OCI-LY1 (cell line): ENCODE results near the gene RD3L.

ENCODE experiments used
- EZH2 ChIP-seq: fragments of 200-600 bp; sonication (generic), shearing (Covaris generic); IDR thresholded peaks from 2 replicates; pipeline ENCODE4 v1.8.0; 2017; ENCODE audit warnings: borderline replicate concordance, mixed run types, mild to moderate bottlenecking, antibody characterized with exemption, low read length, moderate library complexity, mixed read lengths
- TF ChIP-seq, protein P1 (sequence below): fragments of 200-600 bp; sonication (generic), shearing (Covaris generic); IDR thresholded peaks from 2 replicates; pipeline ENCODE4 v1.5.1; 2017; ENCODE audit warnings: mild to moderate bottlenecking, antibody characterized with exemption, low read length, moderate library complexity, mixed read lengths

DNA sequence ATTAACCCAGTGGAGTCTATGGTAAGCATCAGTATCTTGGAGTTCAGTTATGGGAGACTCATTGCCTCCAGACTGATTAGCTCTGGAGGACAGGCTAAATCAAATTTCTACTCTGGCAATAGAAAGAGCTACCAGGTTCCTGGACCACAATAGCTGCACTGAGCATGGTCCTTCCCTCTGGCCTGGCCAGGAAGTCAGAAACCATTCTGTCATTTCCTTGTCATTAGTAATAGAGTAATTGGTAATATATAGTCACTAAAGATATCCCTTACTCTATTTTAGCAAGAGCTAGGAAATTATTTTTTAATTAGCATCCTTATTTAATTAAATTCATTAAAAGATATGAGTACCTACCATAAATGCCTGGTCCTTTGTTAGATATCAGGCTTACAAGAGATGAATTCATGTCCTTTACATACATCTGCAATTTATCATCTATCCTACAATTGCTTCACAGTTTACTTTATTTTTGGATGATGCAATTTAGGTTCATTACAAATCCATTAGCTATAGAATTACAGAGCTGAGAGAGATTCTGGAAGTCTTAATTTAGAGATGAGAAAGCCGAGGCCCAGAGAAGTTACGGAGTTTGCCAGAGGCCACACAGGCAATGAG is 37.7 kb downstream of the RD3L start:
- TF ChIP-seq, protein P1, sequence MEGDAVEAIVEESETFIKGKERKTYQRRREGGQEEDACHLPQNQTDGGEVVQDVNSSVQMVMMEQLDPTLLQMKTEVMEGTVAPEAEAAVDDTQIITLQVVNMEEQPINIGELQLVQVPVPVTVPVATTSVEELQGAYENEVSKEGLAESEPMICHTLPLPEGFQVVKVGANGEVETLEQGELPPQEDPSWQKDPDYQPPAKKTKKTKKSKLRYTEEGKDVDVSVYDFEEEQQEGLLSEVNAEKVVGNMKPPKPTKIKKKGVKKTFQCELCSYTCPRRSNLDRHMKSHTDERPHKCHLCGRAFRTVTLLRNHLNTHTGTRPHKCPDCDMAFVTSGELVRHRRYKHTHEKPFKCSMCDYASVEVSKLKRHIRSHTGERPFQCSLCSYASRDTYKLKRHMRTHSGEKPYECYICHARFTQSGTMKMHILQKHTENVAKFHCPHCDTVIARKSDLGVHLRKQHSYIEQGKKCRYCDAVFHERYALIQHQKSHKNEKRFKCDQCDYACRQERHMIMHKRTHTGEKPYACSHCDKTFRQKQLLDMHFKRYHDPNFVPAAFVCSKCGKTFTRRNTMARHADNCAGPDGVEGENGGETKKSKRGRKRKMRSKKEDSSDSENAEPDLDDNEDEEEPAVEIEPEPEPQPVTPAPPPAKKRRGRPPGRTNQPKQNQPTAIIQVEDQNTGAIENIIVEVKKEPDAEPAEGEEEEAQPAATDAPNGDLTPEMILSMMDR = no peak
- no peak for TF ChIP-seq EZH2
